Ovary (tissue), 9 donors: ENCODE measurements around the gene PRKAB1. TPM values are rescaled to one million over a fixed set of nuclear protein-coding genes. Genes with fewer than 3 reads are reported as not detected.

Source experiments
- DNase-seq, 5 donors: peaks; one replicate each; pipeline ENCODE4 v3.0.0-alpha.2; 2019 to 2020
- H3K27ac ChIP-seq, 2 donors: fragments of 200-600 bp; one replicate each; pipeline versions ENCODE4 v1.5.1 to v1.8.0; 2019 to 2022
- H3K27me3 ChIP-seq: fragments of 200-600 bp; one replicate; pipeline ENCODE4 v1.8.0; 2022
- H3K36me3 ChIP-seq: fragments of 200-600 bp; sonication (generic); one replicate; pipeline ENCODE4 v1.5.1; 2019
- H3K4me1 ChIP-seq: one replicate; pipeline ENCODE4 v1.8.1; 2013; ENCODE audit warnings: mild to moderate bottlenecking, moderate library complexity; ENCODE audit not compliant: insufficient read depth
- H3K4me3 ChIP-seq: fragments of 200-600 bp; sonication (generic); one replicate; pipeline ENCODE4 v1.5.1; 2017
- H3K9me3 ChIP-seq, 2 donors: fragments of 200-600 bp in 1 of 2; sonication (generic) in 1 of 2; one replicate each; pipeline versions ENCODE4 v1.5.1 to v1.8.1; 2013 to 2019; ENCODE audit warnings: mild to moderate bottlenecking in 1 of 2, moderate library complexity in 1 of 2
- CTCF ChIP-seq, 3 donors: fragments of 450-650 bp in 2 of 3; fragments of 200-600 bp in 1 of 3; IDR thresholded peaks; one replicate each; pipeline versions ENCODE4 v1.5.1 to v1.8.0; 2016 to 2022; ENCODE audit warnings: antibody characterized with exemption in 3 of 3, mild to moderate bottlenecking in 1 of 3
- EP300 ChIP-seq: sonication (generic); formaldehyde crosslinking; IDR thresholded peaks from one replicate; pipeline ENCODE4 v1.6.1; 2017; ENCODE audit warnings: antibody characterized with exemption
- POLR2A ChIP-seq: fragments of 450-650 bp; IDR thresholded peaks from one replicate; pipeline ENCODE4 v1.6.1; 2017; ENCODE audit warnings: antibody characterized with exemption, mild to moderate bottlenecking, moderate library complexity
- WGBS, 3 donors: extraction: QIAGEN DNeasy Blood & Tissue Kit in 1 of 3; methylation state at CpG; one replicate each; pipeline versions ENCODE4 v1.1.5 to v1.1.7; 2013 to 2017; 5-methylcytosine and 5-hydroxymethylcytosine counted together
- intact Hi-C, 4 donors: fragments of 100-400 bp; cut with DNase I; formaldehyde crosslinking; loops; one replicate each; pipeline versions ENCODE4 v1.11.0 to v1.15.1; 2022 to 2023
- polyA plus RNA-seq, 2 donors: library from polyadenylated mRNA; stranded (reverse); fragments of 200-250 nt in 1 of 2; fragments of 350-450 nt in 1 of 2; fragmentation: Illumina TruSeq in 1 of 2; extraction: RNeasy Lipid Tissue Mini Kit (QIAGEN cat#74804) in 1 of 2; gene quantifications; one replicate each; pipeline ENCODE4 v1.2.3, GENCODE V29; 2013 to 2014
- total RNA-seq, 7 donors: library from RNA; depleted of rRNA in 2 of 7; stranded (reverse); fragments of >200 nt in 2 of 7; fragmentation: NEBNext Ultra II Directional in 3 of 7; extraction: Animal tissue kit (Norgen Biotek cat#: 25700) in 3 of 7; gene quantifications; one replicate each; pipeline versions ENCODE4 v1.1.0 to v1.2.4, GENCODE V29; 2016 to 2023
- donor health status: DM: no; HTN: no; CAD: no; lungs with moderate emphysema.
- donor health status: DM: no; HTN: no; CAD: no.
- donor health status: Bipolar disorder and iron deficiency.
- donor health status: DM: yes; HTN: yes; CAD: no.
- donor health status: DM: no; HTN: no; CAD: no.
- donor health status: DM: yes; HTN: yes; CAD: no.

PRKAB1 gene
- total and polyA plus RNA-seq, 9 donors = 12.5 to 37.1 (median 24.8) TPM

- Histone ChIP-seq H3K9me3 (no peaks in the 10 kb centered on the region), H3K4me3 (no peak overlapping the region), H3K4me1 (no peaks in the 10 kb centered on the region), H3K36me3 (no peaks in the 10 kb centered on the region), H3K27me3 (no peaks in the 10 kb centered on the region), H3K27ac (no peak overlapping the region)
- intact Hi-C loops = no loop called here
- TF ChIP-seq EP300 (no peak), POLR2A (no peak), CTCF (IDR thresholded peaks at IDR 0.05) (no peak)
- WGBS, 3 donors = 88 to 92% (median 88%) methylated on average over 13 of the region's 13 CpGs
- no peak for DNase-seq
Observed at GRCh38 chr12:119676573-119676972, 8.6 kb downstream of the PRKAB1 start.

- no peak for TF ChIP-seq EP300
- TF ChIP-seq CTCF (IDR thresholded peaks at IDR 0.05) = no peak
- TF ChIP-seq POLR2A = no peak
Observed at GRCh38 chr12:119678459-119678858, 10.5 kb downstream of the PRKAB1 start.

GRCh38 chr12:119679081-119679480 is 11.1 kb downstream of the PRKAB1 start:
- Histone ChIP-seq H3K9me3 (no peaks in the 10 kb centered on the region), H3K4me1 (no peaks in the 10 kb centered on the region), H3K27me3 (no peaks in the 10 kb centered on the region), H3K4me3 (no peak overlapping the region), H3K27ac (no peak overlapping the region), H3K36me3 (no peaks in the 10 kb centered on the region)
- DNase-seq = no peak
- intact Hi-C loops = no loop called here
- TF ChIP-seq EP300 (no peak), CTCF (IDR thresholded peaks at IDR 0.05) (no peak), POLR2A (no peak)
- WGBS, 3 donors = 96 to 97% (median 96%) methylated on average over 5 of the region's 5 CpGs

More at GRCh38 chr12:119678459-119678858, 10.5 kb downstream of the PRKAB1 start:
- H3K27me3 ChIP-seq = no peaks in the 10 kb centered on the region
- no peak for DNase-seq
- no peak overlapping the region for H3K27ac ChIP-seq
- intact Hi-C loops = no loop called here
- no peak overlapping the region for H3K4me3 ChIP-seq
- 76 to 85% (median 79%) methylated on average over 7 of the region's 7 CpGs for WGBS, 3 donors
- no peaks in the 10 kb centered on the region for H3K36me3 ChIP-seq
- no peaks in the 10 kb centered on the region for H3K9me3 ChIP-seq
- H3K4me1 ChIP-seq = no peaks in the 10 kb centered on the region

GRCh38 chr12:119679490-119679889 is 11.6 kb downstream of the PRKAB1 start:
- no peak overlapping the region for H3K4me3 ChIP-seq
- H3K27ac ChIP-seq = no peak overlapping the region
- H3K36me3 ChIP-seq = no peaks in the 10 kb centered on the region
- 85 to 88% (median 86%) methylated on average over 10 of the region's 10 CpGs for WGBS, 3 donors
- DNase-seq = no peak
- no peak for TF ChIP-seq POLR2A
- no peak for TF ChIP-seq CTCF (IDR thresholded peaks at IDR 0.05)
- TF ChIP-seq EP300 = no peak
- H3K4me1 ChIP-seq = peaks cover 3% of the 10 kb centered on the region
- no peaks in the 10 kb centered on the region for H3K9me3 ChIP-seq
- intact Hi-C loops = no loop called here
- H3K27me3 ChIP-seq = no peaks in the 10 kb centered on the region
